Activated naive CD8-positive, alpha-beta T cell treated with anti-CD3 and anti-CD28 coated beads, Interleukin-2, amount 10 ng/mL, durations not matched to agents 7 days and 5 days (primary cell): Measurements from ENCODE around the gene EPHA7. TPM values are rescaled to one million over a fixed set of nuclear protein-coding genes. Genes with fewer than 3 reads are reported as not detected.

Source experiments
- ATAC-seq: fragments of 150-1000 bp; cut with Tn5 transposase; one replicate; pipeline ENCODE4 v1.10.0; 2021; ENCODE audit warnings: low read depth, moderate library complexity
- POLR2A ChIA-PET: fragments of 350-600 bp; sonication (Branson Sonifier 250); formaldehyde crosslinking; loops from one replicate; lab custom pipeline; 2021; ENCODE audit warnings: antibody characterized with exemption; lab: Charles Lee
- DNase-seq: peaks from one replicate; pipeline ENCODE4 v3.0.0; 2021
- H3K27ac Mint-ChIP-seq: one replicate; pipeline ENCODE4 v1.8.0; 2022; ENCODE audit warnings: mild to moderate bottlenecking, mixed read lengths
- H3K27me3 Mint-ChIP-seq: one replicate; pipeline ENCODE4 v1.8.0; 2022; ENCODE audit warnings: mild to moderate bottlenecking, moderate library complexity, mixed read lengths
- H3K36me3 Mint-ChIP-seq: one replicate; pipeline ENCODE4 v1.8.0; 2021; ENCODE audit warnings: mild to moderate bottlenecking, mixed read lengths
- H3K4me1 Mint-ChIP-seq: one replicate; pipeline ENCODE4 v1.8.0; 2021; ENCODE audit warnings: mixed read lengths
- H3K4me3 Mint-ChIP-seq: one replicate; pipeline ENCODE4 v1.8.0; 2022; ENCODE audit warnings: mild to moderate bottlenecking, moderate library complexity, mixed read lengths
- H3K9me3 Mint-ChIP-seq: one replicate; pipeline ENCODE4 v1.8.0; 2021; ENCODE audit warnings: mixed read lengths
- total RNA-seq, 2 experiments: library from RNA; stranded (reverse); gene quantifications; one replicate each; pipeline ENCODE4 v1.2.3, GENCODE V29; 2021

The EPHA7 gene
- total RNA-seq, 2 experiments from 2014 or later = not detected

DNA sequence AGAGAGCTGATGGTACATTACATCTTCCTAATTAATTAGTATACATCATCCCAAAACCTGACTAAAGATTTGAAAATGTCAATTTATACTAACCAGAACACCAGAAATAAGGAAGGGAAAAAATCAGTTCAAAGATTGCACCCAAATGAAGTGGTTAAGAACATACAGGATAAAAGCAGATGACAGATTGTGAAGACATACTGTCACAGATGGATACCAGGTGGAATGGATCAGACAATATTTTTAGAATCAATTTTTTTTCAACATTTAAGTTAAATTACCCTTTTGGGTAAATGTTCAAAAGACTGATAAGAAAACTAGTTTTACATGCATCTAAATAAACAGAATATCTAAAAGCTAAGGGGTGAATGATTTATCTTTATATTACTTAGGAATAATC is 47.6 kb downstream of the EPHA7 start:
- DNase-seq (no peak), ATAC-seq (no peak)
- Mint-ChIP-seq H3K9me3 (no peaks in the 10 kb centered on the region), H3K36me3 (no peaks in the 10 kb centered on the region), H3K27me3 (no peaks in the 10 kb centered on the region), H3K4me3 (no peak overlapping the region), H3K4me1 (no peaks in the 10 kb centered on the region), H3K27ac (no peak overlapping the region)
- POLR2A ChIA-PET = no interaction called here

DNA sequence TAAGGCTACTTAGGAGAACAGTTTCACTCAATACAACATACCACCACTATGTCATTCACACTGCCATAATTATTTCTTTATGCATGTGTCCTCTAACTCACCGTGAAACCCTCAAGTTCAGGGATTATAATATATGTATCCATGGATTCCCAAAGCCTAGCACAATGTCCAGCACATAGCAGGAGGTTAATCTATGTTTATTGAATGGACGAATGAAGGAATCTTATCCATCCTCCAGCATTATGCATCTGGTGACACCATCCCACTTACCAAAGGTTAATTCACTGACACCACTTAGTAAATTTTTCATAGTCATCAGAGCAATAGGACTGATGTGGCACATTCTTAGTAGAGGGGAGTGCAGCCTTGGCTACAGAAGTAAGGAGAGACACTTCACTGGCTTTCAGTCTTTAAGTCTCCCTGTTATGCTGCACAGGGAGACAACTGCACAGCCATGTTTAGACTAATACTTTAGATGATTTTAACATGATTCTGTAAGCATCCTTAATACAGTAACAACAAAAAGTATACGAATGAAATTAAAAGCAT is 49.7 kb downstream of the EPHA7 start:
- POLR2A ChIA-PET = no interaction called here
- DNase-seq (no peak), ATAC-seq (no peak)
- Mint-ChIP-seq H3K27me3 (no peaks in the 10 kb centered on the region), H3K4me3 (no peak overlapping the region), H3K9me3 (no peaks in the 10 kb centered on the region), H3K36me3 (no peaks in the 10 kb centered on the region), H3K27ac (no peak overlapping the region), H3K4me1 (no peaks in the 10 kb centered on the region)

DNA sequence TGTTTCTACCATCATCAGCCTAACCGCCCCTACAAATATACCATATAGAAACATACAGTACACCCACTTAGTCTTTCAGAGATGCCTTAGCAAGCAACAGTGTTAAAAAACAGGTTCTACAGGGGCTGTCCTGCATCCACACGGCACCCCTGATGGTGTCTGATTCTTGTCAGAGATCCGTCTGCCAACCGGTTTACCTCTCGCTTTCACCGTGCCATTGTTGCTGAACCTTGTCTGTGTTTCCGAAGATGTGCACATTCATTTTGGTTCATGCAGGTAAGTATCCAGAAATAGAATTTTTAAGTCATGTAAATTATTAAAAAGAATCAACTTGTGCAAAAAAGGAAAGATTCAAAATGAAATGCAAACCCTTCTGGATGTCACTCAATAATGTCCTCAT is 52.9 kb downstream of the EPHA7 start:
- POLR2A ChIA-PET = no interaction called here
- Mint-ChIP-seq H3K27ac (no peak overlapping the region), H3K9me3 (no peaks in the 10 kb centered on the region), H3K4me3 (no peak overlapping the region), H3K4me1 (no peaks in the 10 kb centered on the region), H3K27me3 (no peaks in the 10 kb centered on the region), H3K36me3 (no peaks in the 10 kb centered on the region)
- no peak for ATAC-seq
- DNase-seq = no peak

DNA sequence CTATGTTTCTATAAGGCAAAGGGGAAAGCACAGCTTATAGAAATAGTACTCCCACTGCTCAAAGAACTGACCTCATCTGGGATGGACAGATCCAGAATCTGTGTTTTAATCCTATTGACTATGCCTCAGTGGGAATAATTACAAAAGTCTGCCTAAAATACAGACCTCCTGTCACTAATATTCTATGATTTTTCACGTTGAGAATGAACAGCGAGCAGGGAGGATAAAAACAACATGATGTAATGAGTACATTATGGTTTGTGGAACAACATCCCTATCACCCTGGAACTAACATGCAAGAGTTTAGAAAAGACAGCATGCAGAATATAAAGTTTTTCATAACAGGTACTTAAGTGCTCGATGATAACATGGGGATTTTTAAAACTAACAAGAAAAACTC is 53.9 kb downstream of the EPHA7 start:
- no peaks in the 10 kb centered on the region for H3K36me3 Mint-ChIP-seq
- H3K4me3 Mint-ChIP-seq = no peak overlapping the region
- POLR2A ChIA-PET = no interaction called here
- H3K4me1 Mint-ChIP-seq = no peaks in the 10 kb centered on the region
- ATAC-seq (no peak), DNase-seq (no peak)
- H3K27me3 Mint-ChIP-seq = no peaks in the 10 kb centered on the region
- no peak overlapping the region for H3K27ac Mint-ChIP-seq
- no peaks in the 10 kb centered on the region for H3K9me3 Mint-ChIP-seq

DNA sequence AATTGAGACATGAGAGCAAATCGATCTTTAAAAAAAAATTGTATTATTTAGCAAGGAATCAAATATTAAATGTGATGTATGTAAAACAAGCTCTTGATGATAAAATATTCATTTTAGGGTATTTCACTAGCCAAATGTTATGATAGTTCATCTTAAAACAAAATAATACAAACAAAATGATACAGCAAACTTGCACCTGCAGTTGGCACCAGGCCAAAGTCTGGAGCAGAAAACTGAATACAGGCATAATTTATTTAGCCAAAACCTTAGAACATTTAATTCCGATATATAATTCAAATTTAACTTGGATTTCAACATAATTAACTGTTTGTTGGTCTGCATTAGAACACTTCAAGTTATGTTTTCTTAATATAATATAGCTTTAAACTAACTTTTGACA is 60.9 kb downstream of the EPHA7 start:
- H3K27ac Mint-ChIP-seq = no peak overlapping the region
- ATAC-seq (no peak), DNase-seq (no peak)
- no peak overlapping the region for H3K4me3 Mint-ChIP-seq
- POLR2A ChIA-PET = no interaction called here
- no peaks in the 10 kb centered on the region for H3K36me3 Mint-ChIP-seq
- H3K9me3 Mint-ChIP-seq = no peaks in the 10 kb centered on the region
- H3K4me1 Mint-ChIP-seq = no peaks in the 10 kb centered on the region
- H3K27me3 Mint-ChIP-seq = no peaks in the 10 kb centered on the region

DNA sequence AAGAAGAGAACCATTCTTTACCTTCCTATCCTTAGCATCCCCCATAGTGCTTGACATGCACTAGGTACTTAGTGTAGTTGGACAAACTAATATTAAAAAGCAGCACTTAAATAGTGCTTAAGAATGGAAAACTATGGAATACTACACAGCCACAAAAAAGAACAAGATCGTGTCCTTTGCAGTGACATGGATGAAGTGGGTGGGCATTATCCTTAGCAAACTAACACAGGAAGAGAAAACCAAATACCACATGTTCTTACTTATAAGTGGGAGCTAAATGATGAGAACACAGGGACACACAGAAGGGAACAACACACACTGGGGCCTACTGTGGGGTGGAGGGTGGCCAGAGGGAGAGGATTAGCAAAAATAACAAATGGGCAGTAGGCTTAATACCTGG is 66.8 kb downstream of the EPHA7 start:
- Mint-ChIP-seq H3K27ac (no peak overlapping the region), H3K4me3 (no peak overlapping the region), H3K9me3 (peaks cover 4% of the 10 kb centered on the region), H3K4me1 (no peaks in the 10 kb centered on the region), H3K27me3 (no peaks in the 10 kb centered on the region), H3K36me3 (no peaks in the 10 kb centered on the region)
- no peak for DNase-seq
- no peak for ATAC-seq
- POLR2A ChIA-PET = no interaction called here

DNA sequence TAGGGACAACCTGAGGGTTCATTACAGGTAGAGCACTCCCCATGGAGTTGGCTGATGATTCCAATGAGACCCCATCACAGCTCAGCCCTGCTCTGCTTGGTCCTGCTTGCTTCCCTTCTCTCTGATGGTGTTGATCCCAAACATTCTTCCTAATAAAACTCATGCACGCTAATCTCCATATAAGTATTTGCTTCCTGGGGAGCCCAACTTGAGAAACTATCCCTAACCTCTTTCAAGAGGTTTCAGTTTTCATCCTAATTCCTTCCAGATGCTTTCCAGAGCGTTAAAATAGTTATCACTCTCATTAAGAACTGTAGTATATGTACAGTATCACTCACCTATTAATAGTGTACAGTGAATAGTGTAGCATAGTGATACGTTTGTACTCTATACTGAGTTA is 68.1 kb downstream of the EPHA7 start:
- Mint-ChIP-seq H3K9me3 (peaks cover 4% of the 10 kb centered on the region), H3K4me3 (no peak overlapping the region), H3K27ac (no peak overlapping the region), H3K36me3 (no peaks in the 10 kb centered on the region), H3K27me3 (no peaks in the 10 kb centered on the region), H3K4me1 (no peaks in the 10 kb centered on the region)
- ATAC-seq = no peak
- POLR2A ChIA-PET = no interaction called here
- DNase-seq = no peak

DNA sequence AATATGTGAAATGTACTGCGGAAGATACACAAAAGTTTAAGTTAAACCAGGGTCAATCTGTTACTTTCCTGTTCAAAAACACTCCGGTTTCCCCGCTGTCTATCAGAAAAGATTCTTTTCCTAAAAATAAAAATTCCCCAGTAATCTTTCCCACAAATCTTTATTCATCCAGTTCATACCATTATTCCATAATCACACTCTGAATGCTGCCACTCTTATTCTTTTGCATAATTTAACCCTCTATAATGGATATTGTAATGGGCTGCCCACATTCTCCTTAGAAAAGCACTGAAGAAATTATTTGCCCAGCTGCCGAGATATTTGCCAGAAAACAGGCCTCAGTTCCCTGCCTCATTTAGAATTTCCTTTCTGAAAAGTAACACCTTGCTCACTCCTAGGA is 68.6 kb downstream of the EPHA7 start:
- ATAC-seq (no peak), DNase-seq (no peak)
- no peak overlapping the region for H3K4me3 Mint-ChIP-seq
- no peak overlapping the region for H3K27ac Mint-ChIP-seq
- H3K9me3 Mint-ChIP-seq = peaks cover 4% of the 10 kb centered on the region
- no peaks in the 10 kb centered on the region for H3K36me3 Mint-ChIP-seq
- POLR2A ChIA-PET = no interaction called here
- no peaks in the 10 kb centered on the region for H3K27me3 Mint-ChIP-seq
- H3K4me1 Mint-ChIP-seq = no peaks in the 10 kb centered on the region

DNA sequence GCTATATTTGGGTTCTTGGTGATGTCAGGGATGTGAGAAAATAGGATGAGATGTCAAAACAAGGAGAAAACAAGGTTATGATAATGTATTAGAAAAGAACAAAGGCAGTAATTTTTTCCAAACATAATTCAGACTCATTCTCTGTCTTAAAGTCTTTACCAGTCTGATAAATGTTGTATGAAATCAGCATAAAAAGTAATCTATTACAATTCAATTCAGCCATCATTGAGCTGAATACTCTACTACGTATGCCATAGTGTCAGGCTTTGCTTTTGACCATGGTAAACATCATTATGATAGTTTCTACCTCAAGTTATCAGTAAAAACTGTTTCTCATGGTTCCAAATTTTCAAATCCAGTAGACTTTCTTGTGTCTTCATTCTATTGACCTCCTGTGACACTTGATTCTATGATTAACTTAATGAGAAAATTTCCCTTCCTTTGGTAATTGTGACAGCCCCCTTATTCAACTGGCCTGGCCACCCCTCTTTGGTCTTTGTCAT is 75.0 kb downstream of the EPHA7 start:
- Mint-ChIP-seq H3K36me3 (no peaks in the 10 kb centered on the region), H3K9me3 (no peaks in the 10 kb centered on the region), H3K4me1 (no peaks in the 10 kb centered on the region), H3K4me3 (no peak overlapping the region), H3K27ac (no peak overlapping the region), H3K27me3 (no peaks in the 10 kb centered on the region)
- POLR2A ChIA-PET = no interaction called here
- DNase-seq = no peak
- ATAC-seq = no peak

DNA sequence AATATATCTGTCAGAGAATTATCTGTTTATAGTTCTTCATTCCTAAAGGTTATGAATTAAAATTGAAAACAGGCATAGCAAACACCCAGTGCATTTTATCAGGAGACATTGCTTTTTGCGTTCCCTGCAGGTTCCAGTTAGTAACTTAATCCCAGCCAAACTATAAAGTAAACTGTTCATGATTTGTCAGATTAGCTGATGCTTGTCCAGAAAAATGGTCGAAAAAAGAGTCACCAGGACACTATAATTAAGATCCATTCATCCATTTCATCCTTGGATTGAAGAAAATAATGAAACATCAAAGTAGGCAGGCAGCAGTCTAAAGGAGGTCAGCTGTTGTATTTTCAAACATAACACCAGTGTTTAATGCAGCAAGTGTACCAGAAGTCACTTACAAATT is 75.9 kb downstream of the EPHA7 start:
- Mint-ChIP-seq H3K4me3 (no peak overlapping the region), H3K27me3 (no peaks in the 10 kb centered on the region), H3K36me3 (no peaks in the 10 kb centered on the region), H3K9me3 (no peaks in the 10 kb centered on the region), H3K27ac (no peak overlapping the region), H3K4me1 (no peaks in the 10 kb centered on the region)
- POLR2A ChIA-PET = no interaction called here
- no peak for DNase-seq
- no peak for ATAC-seq

DNA sequence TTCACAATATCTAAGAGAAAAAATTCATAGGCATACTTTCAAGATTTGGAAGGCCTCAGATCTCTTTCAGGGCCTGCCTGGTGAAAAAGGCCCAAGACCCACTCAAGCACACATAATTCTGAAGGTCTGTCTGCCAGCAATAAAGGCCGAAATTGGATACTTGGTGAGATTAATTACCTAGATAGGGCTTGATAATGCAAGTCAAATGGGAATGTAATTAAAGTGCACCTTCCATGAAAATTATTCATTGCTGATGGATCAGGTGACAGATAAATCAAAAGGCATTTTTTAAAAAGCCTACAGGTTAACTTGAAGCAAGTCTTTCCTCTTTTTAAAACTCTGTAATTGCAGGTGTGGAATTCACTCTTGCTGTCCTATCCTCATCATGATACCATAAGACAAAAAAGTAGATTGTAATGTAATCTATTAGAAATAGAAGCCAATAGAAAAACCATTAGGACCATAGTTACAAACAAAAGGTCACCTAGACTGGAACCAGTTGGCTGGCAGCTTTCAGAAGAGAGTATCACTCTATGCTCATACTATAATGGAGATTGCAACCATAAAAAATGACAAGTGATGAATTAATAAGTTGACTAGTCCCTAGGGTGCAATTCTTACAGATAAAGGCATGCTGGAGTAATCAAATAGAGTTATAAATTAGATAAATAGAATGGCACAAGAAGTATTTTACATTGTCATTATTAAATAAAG is 77.3 kb downstream of the EPHA7 start:
- POLR2A ChIA-PET = no interaction called here
- Mint-ChIP-seq H3K9me3 (no peaks in the 10 kb centered on the region), H3K27me3 (no peaks in the 10 kb centered on the region), H3K36me3 (no peaks in the 10 kb centered on the region), H3K4me3 (no peak overlapping the region), H3K27ac (no peak overlapping the region), H3K4me1 (no peaks in the 10 kb centered on the region)
- ATAC-seq = no peak
- no peak for DNase-seq

DNA sequence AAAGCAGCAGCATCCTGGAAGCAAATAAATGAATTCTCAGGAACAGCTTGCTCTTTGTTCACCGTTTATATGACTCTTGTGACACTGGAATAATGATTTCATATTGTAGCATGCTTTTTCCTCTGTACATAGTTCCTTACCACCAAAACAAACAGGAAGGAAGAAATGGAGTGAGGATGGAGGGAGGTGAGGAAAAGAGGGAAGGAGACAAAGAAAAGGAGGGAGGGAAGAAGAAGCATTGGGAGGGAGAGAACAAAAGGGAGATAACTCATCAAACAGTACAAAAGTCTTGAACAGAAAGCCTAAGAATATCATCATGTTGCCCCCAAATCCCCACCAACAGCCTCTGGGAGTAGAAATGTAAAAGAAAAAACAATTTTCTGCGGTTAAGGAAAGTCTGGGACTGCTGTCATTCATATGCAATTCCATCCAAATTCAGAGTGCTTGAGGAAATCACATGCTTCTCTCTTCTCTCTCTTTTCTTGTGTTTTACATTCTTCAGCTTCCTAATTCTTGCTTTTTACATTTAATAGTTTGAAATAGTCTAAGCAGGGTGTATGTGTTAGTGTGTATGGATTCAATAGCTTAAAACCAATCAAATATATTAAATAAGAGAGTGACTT is 81.5 kb downstream of the EPHA7 start:
- Mint-ChIP-seq H3K4me1 (no peaks in the 10 kb centered on the region), H3K4me3 (no peak overlapping the region), H3K27me3 (no peaks in the 10 kb centered on the region), H3K27ac (no peak overlapping the region), H3K36me3 (no peaks in the 10 kb centered on the region), H3K9me3 (no peaks in the 10 kb centered on the region)
- ATAC-seq (no peak), DNase-seq (no peak)
- POLR2A ChIA-PET = no interaction called here

DNA sequence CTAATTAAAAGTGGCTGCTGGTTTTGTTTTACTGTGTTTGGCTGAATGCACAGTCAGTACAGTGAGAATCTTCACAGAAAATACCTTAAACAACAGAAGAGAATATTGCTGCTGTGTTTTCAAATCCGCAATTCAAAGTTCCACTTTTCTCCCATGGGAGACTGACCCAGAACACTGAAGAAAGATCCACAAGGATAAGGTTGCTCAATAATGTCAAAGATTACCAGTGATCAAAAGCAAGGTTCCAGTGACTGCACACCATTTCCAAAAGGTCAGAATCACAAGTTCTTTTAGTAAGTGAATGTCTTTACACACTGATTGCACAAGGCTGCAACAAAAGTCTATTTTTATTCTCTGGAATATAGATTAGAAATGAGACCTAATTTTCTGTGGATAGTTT is 82.3 kb downstream of the EPHA7 start:
- Mint-ChIP-seq H3K36me3 (no peaks in the 10 kb centered on the region), H3K9me3 (no peaks in the 10 kb centered on the region), H3K4me3 (no peak overlapping the region), H3K27ac (no peak overlapping the region), H3K4me1 (no peaks in the 10 kb centered on the region), H3K27me3 (no peaks in the 10 kb centered on the region)
- no peak for DNase-seq
- POLR2A ChIA-PET = no interaction called here
- ATAC-seq = no peak

DNA sequence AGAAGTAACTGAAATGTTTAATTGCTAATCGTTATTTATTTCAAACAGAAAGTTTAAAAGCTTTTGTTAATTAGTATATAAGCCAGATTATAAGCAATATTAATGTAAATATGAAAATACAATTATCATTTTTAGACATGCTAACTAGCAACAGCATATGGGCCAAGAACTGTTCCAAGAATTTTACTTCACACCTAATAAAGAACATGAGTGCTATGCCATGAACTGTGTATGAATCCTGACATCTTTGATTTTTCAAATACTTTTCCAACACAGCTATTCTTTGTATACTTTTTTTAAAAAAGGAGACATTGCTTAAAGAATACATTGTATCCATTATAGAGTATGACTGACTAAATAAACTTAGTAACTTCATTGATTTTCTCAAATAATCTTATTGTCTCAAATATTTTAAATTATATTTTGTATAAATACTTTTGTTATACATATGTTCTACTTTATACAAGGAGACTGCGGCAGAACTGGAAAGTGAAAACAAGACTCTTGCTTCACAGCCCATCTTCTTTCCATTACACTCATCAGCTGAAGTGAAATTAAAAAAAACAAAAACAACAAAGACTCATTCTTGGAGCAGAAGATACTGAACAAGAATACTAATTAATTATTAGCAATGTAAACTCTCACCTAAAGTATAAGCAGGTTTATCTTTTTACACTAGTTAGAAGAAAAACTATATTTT is 89.9 kb downstream of the EPHA7 start:
- H3K27ac Mint-ChIP-seq = no peak overlapping the region
- H3K4me1 Mint-ChIP-seq = no peaks in the 10 kb centered on the region
- H3K36me3 Mint-ChIP-seq = no peaks in the 10 kb centered on the region
- H3K9me3 Mint-ChIP-seq = no peaks in the 10 kb centered on the region
- DNase-seq (no peak), ATAC-seq (no peak)
- no peaks in the 10 kb centered on the region for H3K27me3 Mint-ChIP-seq
- no peak overlapping the region for H3K4me3 Mint-ChIP-seq
- POLR2A ChIA-PET = no interaction called here
